ENCODE data around the gene KCNQ4. TPM values are rescaled to one million over a fixed set of nuclear protein-coding genes. Genes with fewer than 3 reads are reported as not detected.
A peak's percentile ranks its signal among the peaks of the same experiment; 100 is the strongest.

KCNQ4 gene
- total RNA-seq, 3 donors from 2014 or later: 0.32 to 1.3 (median 1.3) TPM

DNA sequence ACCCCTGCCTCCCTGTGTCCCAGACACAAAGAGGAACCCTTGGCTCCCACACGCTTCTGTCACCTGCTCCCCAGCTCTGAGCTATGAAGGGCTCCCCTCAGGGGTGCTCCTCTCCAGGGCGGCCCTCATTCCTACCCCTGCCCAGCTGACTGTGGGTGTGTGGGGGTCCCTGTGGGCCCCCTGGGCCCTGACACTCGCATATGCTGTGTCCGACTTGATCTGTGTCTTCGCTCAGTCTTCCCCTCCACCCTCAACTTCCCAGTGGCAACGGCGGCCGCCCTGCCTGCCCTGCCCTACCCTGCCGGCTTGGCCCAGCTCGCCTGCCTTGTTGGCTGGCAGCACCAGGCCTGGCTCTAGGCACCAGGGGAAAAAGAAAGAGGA lies 1.2 kb downstream of the KCNQ4 start:
- Histone ChIP-seq H3K9me3 (no peaks in the 10 kb centered on the region), H3K36me3 (no peaks in the 10 kb centered on the region), H3K4me1 (peaks cover 6 to 11% of the 10 kb centered on the region in 2 donors), H3K27ac (peak overlapping the region; percentile 55 to 64), H3K4me3 (peak overlapping the region; percentile 29 to 81 (median 54)), H3K27me3 (no peaks in the 10 kb centered on the region)
- no peak for DNase-seq (ENCODE audit: low spot score in 2 of 2)
- intact Hi-C loops (cut with DNase I; ENCODE audit: low total_unique reads): no loop called here
- TF ChIP-seq POLR2A (IDR thresholded peaks at IDR 0.05) (no peak), POLR2AphosphoS5 (IDR thresholded peaks at IDR 0.05) (no peak)
- TF ChIP-seq, protein P1, sequence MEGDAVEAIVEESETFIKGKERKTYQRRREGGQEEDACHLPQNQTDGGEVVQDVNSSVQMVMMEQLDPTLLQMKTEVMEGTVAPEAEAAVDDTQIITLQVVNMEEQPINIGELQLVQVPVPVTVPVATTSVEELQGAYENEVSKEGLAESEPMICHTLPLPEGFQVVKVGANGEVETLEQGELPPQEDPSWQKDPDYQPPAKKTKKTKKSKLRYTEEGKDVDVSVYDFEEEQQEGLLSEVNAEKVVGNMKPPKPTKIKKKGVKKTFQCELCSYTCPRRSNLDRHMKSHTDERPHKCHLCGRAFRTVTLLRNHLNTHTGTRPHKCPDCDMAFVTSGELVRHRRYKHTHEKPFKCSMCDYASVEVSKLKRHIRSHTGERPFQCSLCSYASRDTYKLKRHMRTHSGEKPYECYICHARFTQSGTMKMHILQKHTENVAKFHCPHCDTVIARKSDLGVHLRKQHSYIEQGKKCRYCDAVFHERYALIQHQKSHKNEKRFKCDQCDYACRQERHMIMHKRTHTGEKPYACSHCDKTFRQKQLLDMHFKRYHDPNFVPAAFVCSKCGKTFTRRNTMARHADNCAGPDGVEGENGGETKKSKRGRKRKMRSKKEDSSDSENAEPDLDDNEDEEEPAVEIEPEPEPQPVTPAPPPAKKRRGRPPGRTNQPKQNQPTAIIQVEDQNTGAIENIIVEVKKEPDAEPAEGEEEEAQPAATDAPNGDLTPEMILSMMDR (IDR thresholded peaks at IDR 0.05): no peak

DNA sequence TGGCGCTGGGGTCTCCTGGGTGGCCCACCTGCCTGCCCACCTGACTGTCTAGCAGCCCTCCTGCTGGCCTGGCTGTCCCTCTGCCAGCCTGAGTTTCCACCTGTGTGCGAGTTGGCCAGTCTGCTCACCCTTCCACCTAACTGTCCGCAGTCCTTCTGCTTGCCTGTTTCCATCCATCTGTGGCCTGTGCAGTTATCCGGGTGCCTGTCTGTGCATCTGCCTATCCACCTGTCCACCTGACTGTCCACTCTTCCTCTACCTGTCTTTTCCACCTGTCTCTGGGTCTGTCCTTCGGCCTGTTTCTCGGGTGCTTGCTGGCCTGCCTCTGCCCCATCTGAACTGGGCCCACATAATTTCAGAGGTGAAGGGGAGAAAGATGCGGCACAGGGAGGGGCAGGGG lies 1.9 kb downstream of the KCNQ4 start:
- no peak overlapping the region for H3K4me3 ChIP-seq
- no peak overlapping the region for H3K27ac ChIP-seq

DNA sequence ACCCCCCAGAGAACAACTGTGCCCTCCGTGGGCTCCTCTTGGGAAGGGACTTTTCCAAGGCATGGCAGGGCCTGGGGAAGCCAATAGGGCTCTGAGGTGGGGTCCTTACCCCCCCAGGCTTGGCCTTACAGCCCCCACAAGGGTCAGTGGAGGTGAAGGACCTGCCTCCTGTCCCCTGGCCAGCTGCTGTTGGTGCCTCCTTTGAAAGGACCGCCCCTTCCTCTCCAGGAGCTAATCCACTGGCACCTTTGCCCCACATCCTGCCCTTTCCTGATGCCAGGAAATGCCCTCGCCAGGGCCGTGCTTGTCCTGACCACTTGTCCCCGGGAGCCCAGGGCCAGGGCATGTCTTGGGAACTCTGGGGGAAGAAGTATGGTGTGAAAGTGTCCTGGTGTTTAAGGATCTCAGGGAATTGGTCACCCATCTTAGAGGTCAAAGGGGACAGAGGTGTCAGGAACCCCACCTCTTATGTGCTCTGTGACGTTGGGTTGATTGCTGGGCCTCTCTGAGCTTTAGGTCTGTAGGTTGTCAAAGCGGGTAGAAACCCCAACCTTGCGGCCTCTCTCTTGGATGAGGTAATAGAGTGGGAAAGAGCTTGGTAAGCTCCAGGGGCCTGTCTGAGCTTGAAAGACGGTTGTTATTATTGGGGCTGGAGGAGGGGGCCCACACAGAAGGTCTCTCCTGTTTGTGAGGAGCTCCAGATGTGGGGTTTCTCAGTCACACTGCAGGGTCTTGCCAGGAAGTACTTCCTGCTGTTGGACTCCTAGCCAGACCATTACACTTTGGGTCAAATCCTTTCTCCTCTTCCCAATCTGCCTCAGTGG lies 2.8 kb downstream of the KCNQ4 start:
- Histone ChIP-seq H3K27ac (peak overlapping the region in 1 of 2 donors; percentile 14), H3K9me3 (no peaks in the 10 kb centered on the region), H3K4me3 (no peak overlapping the region), H3K4me1 (peaks cover 6 to 11% of the 10 kb centered on the region in 2 donors), H3K36me3 (no peaks in the 10 kb centered on the region), H3K27me3 (no peaks in the 10 kb centered on the region)
- intact Hi-C loops (cut with DNase I; ENCODE audit: low total_unique reads): no loop called here
- DNase-seq (ENCODE audit: low spot score in 2 of 2): no peak
- no peak for TF ChIP-seq POLR2A (IDR thresholded peaks at IDR 0.05)
- TF ChIP-seq POLR2AphosphoS5 (IDR thresholded peaks at IDR 0.05): no peak
- TF ChIP-seq, protein P1 (IDR thresholded peaks at IDR 0.05): no peak

More for the DNA sequence above, 1.9 kb downstream of the KCNQ4 start:
- Histone ChIP-seq H3K9me3 (no peaks in the 10 kb centered on the region), H3K36me3 (no peaks in the 10 kb centered on the region), H3K4me1 (peaks cover 6 to 11% of the 10 kb centered on the region in 2 donors), H3K27me3 (no peaks in the 10 kb centered on the region)
- no peak for DNase-seq (ENCODE audit: low spot score in 2 of 2)
- intact Hi-C loops (cut with DNase I; ENCODE audit: low total_unique reads): no loop called here
- TF ChIP-seq, protein P1 (IDR thresholded peaks at IDR 0.05): no peak
- TF ChIP-seq POLR2AphosphoS5 (IDR thresholded peaks at IDR 0.05): no peak
- no peak for TF ChIP-seq POLR2A (IDR thresholded peaks at IDR 0.05)

DNA sequence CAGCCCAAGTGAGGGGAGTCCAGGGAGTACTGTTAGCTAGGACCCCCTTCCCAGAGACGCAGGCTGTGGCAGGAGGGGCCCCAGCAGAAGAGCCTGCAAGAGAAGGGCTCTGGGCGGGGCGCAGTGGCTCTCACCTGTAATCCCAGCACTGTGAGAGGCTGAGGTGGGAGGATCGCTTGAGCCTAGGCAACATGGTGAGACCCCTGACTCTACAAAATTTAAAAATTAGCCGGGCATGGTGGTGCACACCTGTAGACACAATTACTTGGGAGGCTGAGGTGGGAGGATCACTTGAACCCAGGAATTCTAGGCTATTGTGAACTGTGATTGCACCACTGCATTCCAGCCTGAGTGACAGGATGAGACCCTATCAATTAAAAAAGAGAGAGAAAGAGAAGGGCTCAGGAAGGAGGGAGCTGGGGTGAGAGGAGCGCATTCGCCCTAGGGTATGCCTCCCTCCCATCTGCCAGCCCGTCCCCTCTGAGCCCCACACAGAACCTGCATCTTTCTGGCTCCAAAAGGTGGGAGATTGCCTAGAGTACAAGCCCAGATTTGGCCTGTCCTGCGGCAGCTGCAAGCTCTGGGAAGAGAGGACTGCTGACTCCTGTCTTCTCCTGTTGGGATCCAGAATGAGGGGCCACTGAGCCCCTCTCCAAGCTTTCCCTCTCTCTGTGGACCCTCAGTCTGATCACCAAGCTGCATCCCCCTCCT lies 3.6 kb downstream of the KCNQ4 start:
- Histone ChIP-seq H3K36me3 (no peaks in the 10 kb centered on the region), H3K4me3 (no peak overlapping the region), H3K4me1 (peaks cover 6 to 11% of the 10 kb centered on the region in 2 donors), H3K9me3 (no peaks in the 10 kb centered on the region), H3K27me3 (no peaks in the 10 kb centered on the region), H3K27ac (no peak overlapping the region)
- DNase-seq (ENCODE audit: low spot score in 2 of 2): no peak
- intact Hi-C loops (cut with DNase I; ENCODE audit: low total_unique reads): no loop called here
- no peak for TF ChIP-seq POLR2AphosphoS5 (IDR thresholded peaks at IDR 0.05)
- TF ChIP-seq, protein P1 (IDR thresholded peaks at IDR 0.05): no peak

All from breast epithelium (tissue), 4 donors.